Measurements from ENCODE around the gene PLEKHG4B.

The PLEKHG4B gene

GRCh38 chr5:180286-180918, 88.4 kb downstream of the PLEKHG4B start:
- TF ChIP-seq CTCF (conservative IDR thresholded peaks at IDR 0.05) = no peak
- no peak for TF ChIP-seq ZFX (IDR thresholded peaks at IDR 0.05)

GRCh38 chr5:181160-181559, 89.2 kb downstream of the PLEKHG4B start:
- TF ChIP-seq CTCF (conservative IDR thresholded peaks at IDR 0.05) (no peak), ZFX (IDR thresholded peaks at IDR 0.05) (no peak)
- no peak overlapping the region for H3K27ac ChIP-seq

More at GRCh38 chr5:180286-180918, 88.4 kb downstream of the PLEKHG4B start:
- H3K27ac ChIP-seq = no peak overlapping the region

GRCh38 chr5:181566-181965, 89.6 kb downstream of the PLEKHG4B start:
- no peak overlapping the region for H3K27ac ChIP-seq
- TF ChIP-seq ZFX (IDR thresholded peaks at IDR 0.05) = no peak
- TF ChIP-seq CTCF (conservative IDR thresholded peaks at IDR 0.05) = no peak

GRCh38 chr5:182126-182525, 90.2 kb downstream of the PLEKHG4B start:
- no peak overlapping the region for H3K27ac ChIP-seq
- TF ChIP-seq CTCF (conservative IDR thresholded peaks at IDR 0.05) (no peak), ZFX (IDR thresholded peaks at IDR 0.05) (no peak)

- TF ChIP-seq CTCF (conservative IDR thresholded peaks at IDR 0.05) (no peak), ZFX (IDR thresholded peaks at IDR 0.05) (no peak)
- peak overlapping the region; percentile 32 for H3K27ac ChIP-seq
Measured at GRCh38 chr5:184471-184870, 92.5 kb downstream of the PLEKHG4B start.

GRCh38 chr5:185095-186070, 93.4 kb downstream of the PLEKHG4B start:
- TF ChIP-seq ZFX (IDR thresholded peaks at IDR 0.05) (no peak), CTCF (conservative IDR thresholded peaks at IDR 0.05) (no peak)
- H3K27ac ChIP-seq = peak overlapping the region; percentile 32
